ENCODE results near the gene ALKAL2. TPM values are rescaled to one million over a fixed set of nuclear protein-coding genes. Genes with fewer than 3 reads are reported as not detected.

ALKAL2 gene
- total and polyA plus RNA-seq, 2 of the 13 experiments (the other 11 are each of a cell fraction or from before 2014, with no cell fraction given), result 0.22 to 1.7 TPM

DNA sequence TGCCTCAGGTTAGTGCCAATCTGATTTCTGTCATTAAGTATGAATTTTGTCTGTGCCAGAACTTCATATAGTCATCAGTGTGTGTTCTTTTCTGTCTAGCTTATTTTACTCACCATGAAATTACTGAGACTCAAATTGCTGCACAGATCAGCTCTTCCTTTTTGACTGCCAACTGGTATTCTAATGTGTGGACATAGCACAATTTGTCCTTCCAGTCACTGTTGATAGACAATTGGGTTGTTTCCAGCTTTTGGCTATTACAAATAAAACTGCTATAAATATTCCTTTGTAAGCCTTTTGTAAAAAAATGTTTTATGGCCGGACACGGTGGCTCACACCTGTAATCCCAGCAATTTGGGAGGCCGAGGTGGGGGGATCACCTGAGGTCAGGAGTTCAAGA lies 31.8 kb downstream of the ALKAL2 start:
- Histone ChIP-seq H3K4me2 (ENCODE audit: low read depth, low read length) (no peak overlapping the region), H3K27me3 (ENCODE audit: control insufficient read depth in 1 of 2, insufficient read depth in 2 of 2, low read length in 2 of 2) (no peaks in the 10 kb centered on the region), H3K4me3 (replicated peaks in 1 of 3; ENCODE audit: insufficient read depth in 1 of 3, low read depth in 2 of 3, low read length in 3 of 3) (no peak overlapping the region), H3K79me2 (ENCODE audit: insufficient read depth, low read length) (peaks cover 4% of the 10 kb centered on the region), H4K20me1 (ENCODE audit: insufficient read depth, low read length) (no peaks in the 10 kb centered on the region), H2AFZ (ENCODE audit: low read length) (no peak overlapping the region), H3K9ac (ENCODE audit: insufficient read depth, low read depth, low read length) (no peak overlapping the region), H3K27ac (ENCODE audit: extremely low read length, insufficient read depth, low read length) (no peak overlapping the region), H3K36me3 (replicated peaks in 1 of 2; ENCODE audit: control insufficient read depth in 1 of 2, insufficient read depth in 2 of 2, low read length in 2 of 2) (no peaks in the 10 kb centered on the region; a peak in 1 of 5 replicates), H3K9me3 (ENCODE audit: low read length) (peaks cover 5% of the 10 kb centered on the region; the same call in 1 of the 2 replicates), H3K4me1 (ENCODE audit: insufficient read depth, low read length) (peaks cover 50% of the 10 kb centered on the region)
- intact Hi-C loops (cut with micrococcal nuclease; ENCODE audit: unreplicated experiment) (no loop called here), in situ Hi-C loops (cut with HindIII; ENCODE audit: extremely low pct_ligation_motif_present, low pct_unique_long_range_greater_than_20kb) (no loop called here)
- ChIA-PET CTCF (ENCODE audit: low intra/inter-chr PET ratio, low total read pairs) (no interaction called here), POLR2A (interaction anchor here (1.0 kb wide), 1 partner anchor 8 kb away, joined by 4 read pairs; the partner anchor contains the start of gene ACP1)
- TF ChIP-seq HDAC1 (CRISPR knock-in tag; IDR thresholded peaks at IDR 0.05) (no peak), ZNF501 (CRISPR knock-in tag; IDR thresholded peaks at IDR 0.05) (0 out of 2 replicates have a peak, but pooled peaks have one; percentile 12)
- TF ChIP-seq, protein P1, sequence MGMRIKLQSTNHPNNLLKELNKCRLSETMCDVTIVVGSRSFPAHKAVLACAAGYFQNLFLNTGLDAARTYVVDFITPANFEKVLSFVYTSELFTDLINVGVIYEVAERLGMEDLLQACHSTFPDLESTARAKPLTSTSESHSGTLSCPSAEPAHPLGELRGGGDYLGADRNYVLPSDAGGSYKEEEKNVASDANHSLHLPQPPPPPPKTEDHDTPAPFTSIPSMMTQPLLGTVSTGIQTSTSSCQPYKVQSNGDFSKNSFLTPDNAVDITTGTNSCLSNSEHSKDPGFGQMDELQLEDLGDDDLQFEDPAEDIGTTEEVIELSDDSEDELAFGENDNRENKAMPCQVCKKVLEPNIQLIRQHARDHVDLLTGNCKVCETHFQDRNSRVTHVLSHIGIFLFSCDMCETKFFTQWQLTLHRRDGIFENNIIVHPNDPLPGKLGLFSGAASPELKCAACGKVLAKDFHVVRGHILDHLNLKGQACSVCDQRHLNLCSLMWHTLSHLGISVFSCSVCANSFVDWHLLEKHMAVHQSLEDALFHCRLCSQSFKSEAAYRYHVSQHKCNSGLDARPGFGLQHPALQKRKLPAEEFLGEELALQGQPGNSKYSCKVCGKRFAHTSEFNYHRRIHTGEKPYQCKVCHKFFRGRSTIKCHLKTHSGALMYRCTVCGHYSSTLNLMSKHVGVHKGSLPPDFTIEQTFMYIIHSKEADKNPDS (CRISPR knock-in tag; IDR thresholded peaks at IDR 0.05), result no peak
- no TSS peak for BruUV-seq (replicated peaks)
- no peak for DNase-seq (ENCODE audit: low spot score)
- no peak for FAIRE-seq
- 97% methylated on average over 3 of the region's 3 CpGs for WGBS (ENCODE audit: low lambda C conversion rate)
- no peak for ATAC-seq

DNA sequence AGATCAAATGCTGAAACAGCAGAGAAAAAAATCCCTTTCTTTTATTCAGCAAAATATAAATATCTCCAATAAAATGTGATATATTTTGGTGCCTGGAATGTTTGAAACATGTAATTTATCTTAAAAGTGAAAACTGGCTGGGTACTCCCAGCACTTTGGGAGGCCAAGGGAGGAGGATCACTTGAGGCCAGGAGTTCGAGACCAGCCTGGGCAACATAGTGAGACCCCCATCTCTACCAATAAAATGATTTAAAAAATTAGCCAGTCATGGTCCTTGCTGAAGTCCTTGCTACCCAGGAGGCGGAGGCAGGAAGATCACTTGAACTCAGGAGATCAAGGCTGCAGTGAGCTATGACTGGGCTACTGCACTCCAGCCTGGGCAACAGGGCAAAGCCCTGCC lies 32.7 kb downstream of the ALKAL2 start:
- 95% methylated on average over 2 of the region's 2 CpGs for WGBS (ENCODE audit: low lambda C conversion rate)

More for the DNA sequence above, 32.7 kb downstream of the ALKAL2 start:
- Histone ChIP-seq H2AFZ (ENCODE audit: low read length) (no peak overlapping the region), H3K4me2 (ENCODE audit: low read depth, low read length) (no peak overlapping the region), H3K27ac (ENCODE audit: extremely low read length, insufficient read depth, low read length) (no peak overlapping the region), H3K9ac (ENCODE audit: insufficient read depth, low read depth, low read length) (no peak overlapping the region), H4K20me1 (ENCODE audit: insufficient read depth, low read length) (no peaks in the 10 kb centered on the region), H3K4me3 (replicated peaks in 1 of 3; ENCODE audit: insufficient read depth in 1 of 3, low read depth in 2 of 3, low read length in 3 of 3) (no peak overlapping the region), H3K27me3 (ENCODE audit: control insufficient read depth in 1 of 2, insufficient read depth in 2 of 2, low read length in 2 of 2) (no peaks in the 10 kb centered on the region), H3K9me3 (ENCODE audit: low read length) (peaks cover 5% of the 10 kb centered on the region; the same call in 1 of the 2 replicates), H3K79me2 (ENCODE audit: insufficient read depth, low read length) (peaks cover 4% of the 10 kb centered on the region), H3K36me3 (replicated peaks in 1 of 2; ENCODE audit: control insufficient read depth in 1 of 2, insufficient read depth in 2 of 2, low read length in 2 of 2) (no peaks in the 10 kb centered on the region; a peak in 1 of 5 replicates), H3K4me1 (ENCODE audit: insufficient read depth, low read length) (peaks cover 50% of the 10 kb centered on the region)
- DNase-seq (ENCODE audit: low spot score) (no peak), FAIRE-seq (no peak), ATAC-seq (no peak)
- BruUV-seq (replicated peaks), result no TSS peak
- in situ Hi-C loops (cut with HindIII; ENCODE audit: extremely low pct_ligation_motif_present, low pct_unique_long_range_greater_than_20kb), result no loop called here
- TF ChIP-seq, protein P2, sequence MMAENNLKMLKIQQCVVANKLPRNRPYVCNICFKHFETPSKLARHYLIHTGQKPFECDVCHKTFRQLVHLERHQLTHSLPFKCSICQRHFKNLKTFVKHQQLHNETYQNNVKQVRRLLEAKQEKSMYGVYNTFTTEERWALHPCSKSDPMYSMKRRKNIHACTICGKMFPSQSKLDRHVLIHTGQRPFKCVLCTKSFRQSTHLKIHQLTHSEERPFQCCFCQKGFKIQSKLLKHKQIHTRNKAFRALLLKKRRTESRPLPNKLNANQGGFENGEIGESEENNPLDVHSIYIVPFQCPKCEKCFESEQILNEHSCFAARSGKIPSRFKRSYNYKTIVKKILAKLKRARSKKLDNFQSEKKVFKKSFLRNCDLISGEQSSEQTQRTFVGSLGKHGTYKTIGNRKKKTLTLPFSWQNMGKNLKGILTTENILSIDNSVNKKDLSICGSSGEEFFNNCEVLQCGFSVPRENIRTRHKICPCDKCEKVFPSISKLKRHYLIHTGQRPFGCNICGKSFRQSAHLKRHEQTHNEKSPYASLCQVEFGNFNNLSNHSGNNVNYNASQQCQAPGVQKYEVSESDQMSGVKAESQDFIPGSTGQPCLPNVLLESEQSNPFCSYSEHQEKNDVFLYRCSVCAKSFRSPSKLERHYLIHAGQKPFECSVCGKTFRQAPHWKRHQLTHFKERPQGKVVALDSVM (CRISPR knock-in tag; IDR thresholded peaks at IDR 0.05), result peak; percentile 70
- no peak for TF ChIP-seq IKZF4 (CRISPR knock-in tag; IDR thresholded peaks at IDR 0.05; ENCODE audit: borderline replicate concordance, low read depth, not compliant biosample characterization)
- TF ChIP-seq, protein P3, sequence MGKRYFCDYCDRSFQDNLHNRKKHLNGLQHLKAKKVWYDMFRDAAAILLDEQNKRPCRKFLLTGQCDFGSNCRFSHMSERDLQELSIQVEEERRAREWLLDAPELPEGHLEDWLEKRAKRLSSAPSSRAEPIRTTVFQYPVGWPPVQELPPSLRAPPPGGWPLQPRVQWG (CRISPR knock-in tag; IDR thresholded peaks at IDR 0.05; ENCODE audit: borderline replicate concordance, low read depth), result no peak
- TF ChIP-seq MAFG (CRISPR knock-in tag; IDR thresholded peaks at IDR 0.05), result no peak
- no peak for TF ChIP-seq ZNF589 (CRISPR knock-in tag; conservative IDR thresholded peaks at IDR 0.05)
- 0 out of 2 replicates have a peak, but pooled peaks have one; percentile 7 for TF ChIP-seq ZNF121 (CRISPR knock-in tag; IDR thresholded peaks at IDR 0.05)
- no peak for TF ChIP-seq ZSCAN21 (CRISPR knock-in tag; IDR thresholded peaks at IDR 0.05; ENCODE audit: borderline replicate concordance)
- CTCF ChIA-PET (ENCODE audit: low intra/inter-chr PET ratio, low total read pairs), result no interaction called here
- POLR2A ChIA-PET, result interaction anchor here (1.0 kb wide), 1 partner anchor 9 kb away, joined by 4 read pairs; the partner anchor contains the start of gene ACP1
- intact Hi-C loops (cut with micrococcal nuclease; ENCODE audit: unreplicated experiment), result no loop called here

All from HepG2 (cell line).